Right cardiac atrium (tissue), 5 donors: ENCODE results near the gene TEX9. TPM values are rescaled to one million over a fixed set of nuclear protein-coding genes. Genes with fewer than 3 reads are reported as not detected.

ENCODE experiments used
- ATAC-seq, 2 donors: fragments of 200-7000 bp; cut with Tn5 transposase; one replicate each; pipeline versions ENCODE4 v1.8.0 to v1.9.1; 2020; ENCODE audit warnings: moderate library complexity in 2 of 2, mild to moderate bottlenecking in 1 of 2
- DNase-seq, 3 donors: peaks; one replicate each; pipeline ENCODE4 v3.0.0-alpha.2; 2020
- H3K27ac ChIP-seq: one replicate; pipeline ENCODE4 v1.5.1; 2013; ENCODE audit warnings: mild to moderate bottlenecking, low read length, control low read depth, moderate library complexity
- H3K27me3 ChIP-seq: one replicate; pipeline ENCODE4 v1.6.1; 2013; ENCODE audit not compliant: control insufficient read depth, insufficient read depth
- H3K4me1 ChIP-seq: one replicate; pipeline ENCODE4 v1.6.1; 2013; ENCODE audit warnings: low read length; ENCODE audit not compliant: control insufficient read depth, insufficient read depth
- H3K4me3 ChIP-seq: one replicate; pipeline ENCODE4 v1.5.1; 2013; ENCODE audit warnings: low read length, control low read depth
- H3K9me3 ChIP-seq: one replicate; pipeline ENCODE4 v1.6.1; 2013; ENCODE audit warnings: low read length; ENCODE audit not compliant: control insufficient read depth
- WGBS: extraction: QIAGEN DNeasy Blood & Tissue Kit; methylation state at CpG from one replicate; pipeline ENCODE4 v1.1.7; 2013; 5-methylcytosine and 5-hydroxymethylcytosine counted together
- intact Hi-C, 4 donors: fragments of 100-400 bp; cut with DNase I; formaldehyde crosslinking; loops; one replicate each; pipeline versions ENCODE4 v1.11.0 to v1.14.0; 2022 to 2023
- polyA plus RNA-seq: library from polyadenylated mRNA; stranded (reverse); fragments of 200-250 nt; gene quantifications from one replicate; pipeline ENCODE4 v1.2.3, GENCODE V29; 2013
- total RNA-seq, 4 donors: library from RNA; stranded (reverse); fragmentation: NEBNext Ultra II Directional; extraction: Animal tissue kit (Norgen Biotek cat#: 25700); gene quantifications; one replicate each; pipeline ENCODE4 v1.2.1, GENCODE V29; 2021
- donor health status: healthy with polysubstance abuse.
- donor health status: DM: no; HTN: yes; CAD: no.
- donor health status: DM: no; HTN: no; CAD: no.
- donor health status: DM: no; HTN: yes; CAD: no; lungs with severe emphysema.
- donor health status: DM: yes; HTN: yes; CAD: no.

TEX9 gene
- total and polyA plus RNA-seq, 5 donors, result 0.27 to 1.6 (median 1.4) TPM

- 75% methylated on average over 1 of the region's 1 CpG for WGBS
- Histone ChIP-seq H3K4me1 (no peaks in the 10 kb centered on the region), H3K27me3 (no peaks in the 10 kb centered on the region), H3K9me3 (no peaks in the 10 kb centered on the region), H3K4me3 (no peak overlapping the region), H3K27ac (no peak overlapping the region)
- no peak for ATAC-seq
- no peak for DNase-seq
- intact Hi-C loops, result no loop called here
Measured at GRCh38 chr15:56473017-56473416, 107.8 kb downstream of the TEX9 start.

- no peak overlapping the region for H3K27ac ChIP-seq
- intact Hi-C loops, result no loop called here
Measured at GRCh38 chr15:56475351-56475750, 110.1 kb downstream of the TEX9 start.

More at GRCh38 chr15:56475351-56475750, 110.1 kb downstream of the TEX9 start:
- Histone ChIP-seq H3K4me1 (no peaks in the 10 kb centered on the region), H3K27me3 (no peaks in the 10 kb centered on the region), H3K9me3 (no peaks in the 10 kb centered on the region), H3K4me3 (no peak overlapping the region)
- ATAC-seq (no peak), DNase-seq (no peak)

Other genes with a start within 250 kb of the TEX9 start
- gene RFX7, start 121.5 kb upstream of the TEX9 start, total RNA-seq, result 10 to 100 TPM in 1 of 4 donors, 1 to 10 TPM in 3; 7.1 to 10.1 (median 8.7) TPM
- 1.1 TPM for gene RFX7, start 121.5 kb upstream of the TEX9 start, polyA plus RNA-seq
- 1 to 10 TPM; 1.1 to 2.9 (median 2.1) TPM for gene MNS1, start 99.7 kb downstream of the TEX9 start, total RNA-seq
- 2.9 TPM for gene MNS1, start 99.7 kb downstream of the TEX9 start, polyA plus RNA-seq